Liver (tissue), 3 donors: ENCODE data around the gene OSBP2.

Source experiments
- GABPA ChIP-seq, 2 donors: IDR thresholded peaks in 1 of 2; conservative IDR thresholded peaks in 1 of 2; 2 replicates each; pipeline ENCODE4 v1.6.1; 2016; ENCODE audit warnings: antibody characterized with exemption in 2 of 2, mild to moderate bottlenecking in 1 of 2, moderate library complexity in 1 of 2
- JUND ChIP-seq, 2 donors: IDR thresholded peaks; 2 replicates each; pipeline ENCODE4 v1.6.1; 2016; ENCODE audit warnings: antibody characterized with exemption in 2 of 2
- RAD21 ChIP-seq, 2 donors: IDR thresholded peaks; 2 replicates each; pipeline ENCODE4 v1.6.1; 2016; ENCODE audit warnings: antibody characterized with exemption in 2 of 2, mild to moderate bottlenecking in 2 of 2
- RXRA ChIP-seq, 2 donors: IDR thresholded peaks; 2 replicates each; pipeline ENCODE4 v1.6.1; 2017 to 2018; ENCODE audit warnings: antibody characterized with exemption in 2 of 2, mild to moderate bottlenecking in 1 of 2
- SP1 ChIP-seq: IDR thresholded peaks from 2 replicates; pipeline ENCODE4 v1.6.1; 2018; ENCODE audit warnings: antibody characterized with exemption, mild to moderate bottlenecking
- TAF1 ChIP-seq: conservative IDR thresholded peaks from 2 replicates; pipeline ENCODE4 v1.6.1; 2016; ENCODE audit warnings: antibody characterized with exemption, mild to moderate bottlenecking
- YY1 ChIP-seq: IDR thresholded peaks from 2 replicates; pipeline ENCODE4 v1.6.1; 2016; ENCODE audit warnings: antibody characterized with exemption, mild to moderate bottlenecking
- TF ChIP-seq, protein P1 (sequence below): fragments of 150-350 bp; IDR thresholded peaks from 2 replicates; pipeline ENCODE4 v1.5.1; 2017; ENCODE audit warnings: improper control_type of control experiment, low read depth, low read length; ENCODE audit not compliant: missing input control
- TF ChIP-seq, protein P2 (sequence below): IDR thresholded peaks from 2 replicates; pipeline ENCODE4 v1.6.1; 2016; ENCODE audit warnings: antibody characterized with exemption, mild to moderate bottlenecking
- TF ChIP-seq, protein P3 (sequence below): IDR thresholded peaks from 2 replicates; pipeline ENCODE4 v1.6.1; 2016; ENCODE audit warnings: antibody characterized with exemption
- TF ChIP-seq, protein P4 (sequence below): IDR thresholded peaks from 2 replicates; pipeline ENCODE4 v1.6.1; 2016; ENCODE audit warnings: antibody characterized with exemption
- TF ChIP-seq, protein P5 (sequence below): IDR thresholded peaks from 2 replicates; pipeline ENCODE4 v1.6.1; 2016; ENCODE audit warnings: antibody characterized with exemption
- donor health status: healthy.
- donor health status: healthy.

DNA sequence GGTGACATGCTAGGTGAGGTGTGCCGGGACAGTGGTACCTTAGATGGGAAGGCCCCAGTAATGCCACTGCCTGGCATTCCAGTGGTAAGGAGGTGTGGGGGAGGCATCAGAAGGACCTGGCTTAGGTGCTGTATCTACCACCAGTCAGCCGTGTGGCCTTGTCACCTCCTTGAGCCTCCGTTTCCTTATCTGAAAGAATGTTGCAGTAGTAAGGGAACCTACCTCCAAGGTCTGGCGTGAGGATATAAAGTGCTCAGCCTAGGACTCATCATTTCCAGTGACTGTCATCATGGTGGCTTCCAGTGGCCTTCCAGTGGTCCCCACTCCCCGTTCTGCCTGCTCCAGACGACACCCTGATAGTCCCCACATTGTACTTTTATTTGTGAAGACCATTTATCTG is 20.2 kb upstream of the OSBP2 start:
- TF ChIP-seq YY1 = no peak
- TF ChIP-seq, protein P1, sequence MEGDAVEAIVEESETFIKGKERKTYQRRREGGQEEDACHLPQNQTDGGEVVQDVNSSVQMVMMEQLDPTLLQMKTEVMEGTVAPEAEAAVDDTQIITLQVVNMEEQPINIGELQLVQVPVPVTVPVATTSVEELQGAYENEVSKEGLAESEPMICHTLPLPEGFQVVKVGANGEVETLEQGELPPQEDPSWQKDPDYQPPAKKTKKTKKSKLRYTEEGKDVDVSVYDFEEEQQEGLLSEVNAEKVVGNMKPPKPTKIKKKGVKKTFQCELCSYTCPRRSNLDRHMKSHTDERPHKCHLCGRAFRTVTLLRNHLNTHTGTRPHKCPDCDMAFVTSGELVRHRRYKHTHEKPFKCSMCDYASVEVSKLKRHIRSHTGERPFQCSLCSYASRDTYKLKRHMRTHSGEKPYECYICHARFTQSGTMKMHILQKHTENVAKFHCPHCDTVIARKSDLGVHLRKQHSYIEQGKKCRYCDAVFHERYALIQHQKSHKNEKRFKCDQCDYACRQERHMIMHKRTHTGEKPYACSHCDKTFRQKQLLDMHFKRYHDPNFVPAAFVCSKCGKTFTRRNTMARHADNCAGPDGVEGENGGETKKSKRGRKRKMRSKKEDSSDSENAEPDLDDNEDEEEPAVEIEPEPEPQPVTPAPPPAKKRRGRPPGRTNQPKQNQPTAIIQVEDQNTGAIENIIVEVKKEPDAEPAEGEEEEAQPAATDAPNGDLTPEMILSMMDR = no peak
- no peak for TF ChIP-seq SP1
- no peak for TF ChIP-seq JUND (IDR thresholded peaks at IDR 0.05)
- TF ChIP-seq, protein P2, sequence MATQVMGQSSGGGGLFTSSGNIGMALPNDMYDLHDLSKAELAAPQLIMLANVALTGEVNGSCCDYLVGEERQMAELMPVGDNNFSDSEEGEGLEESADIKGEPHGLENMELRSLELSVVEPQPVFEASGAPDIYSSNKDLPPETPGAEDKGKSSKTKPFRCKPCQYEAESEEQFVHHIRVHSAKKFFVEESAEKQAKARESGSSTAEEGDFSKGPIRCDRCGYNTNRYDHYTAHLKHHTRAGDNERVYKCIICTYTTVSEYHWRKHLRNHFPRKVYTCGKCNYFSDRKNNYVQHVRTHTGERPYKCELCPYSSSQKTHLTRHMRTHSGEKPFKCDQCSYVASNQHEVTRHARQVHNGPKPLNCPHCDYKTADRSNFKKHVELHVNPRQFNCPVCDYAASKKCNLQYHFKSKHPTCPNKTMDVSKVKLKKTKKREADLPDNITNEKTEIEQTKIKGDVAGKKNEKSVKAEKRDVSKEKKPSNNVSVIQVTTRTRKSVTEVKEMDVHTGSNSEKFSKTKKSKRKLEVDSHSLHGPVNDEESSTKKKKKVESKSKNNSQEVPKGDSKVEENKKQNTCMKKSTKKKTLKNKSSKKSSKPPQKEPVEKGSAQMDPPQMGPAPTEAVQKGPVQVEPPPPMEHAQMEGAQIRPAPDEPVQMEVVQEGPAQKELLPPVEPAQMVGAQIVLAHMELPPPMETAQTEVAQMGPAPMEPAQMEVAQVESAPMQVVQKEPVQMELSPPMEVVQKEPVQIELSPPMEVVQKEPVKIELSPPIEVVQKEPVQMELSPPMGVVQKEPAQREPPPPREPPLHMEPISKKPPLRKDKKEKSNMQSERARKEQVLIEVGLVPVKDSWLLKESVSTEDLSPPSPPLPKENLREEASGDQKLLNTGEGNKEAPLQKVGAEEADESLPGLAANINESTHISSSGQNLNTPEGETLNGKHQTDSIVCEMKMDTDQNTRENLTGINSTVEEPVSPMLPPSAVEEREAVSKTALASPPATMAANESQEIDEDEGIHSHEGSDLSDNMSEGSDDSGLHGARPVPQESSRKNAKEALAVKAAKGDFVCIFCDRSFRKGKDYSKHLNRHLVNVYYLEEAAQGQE = no peak
- TF ChIP-seq, protein P3, sequence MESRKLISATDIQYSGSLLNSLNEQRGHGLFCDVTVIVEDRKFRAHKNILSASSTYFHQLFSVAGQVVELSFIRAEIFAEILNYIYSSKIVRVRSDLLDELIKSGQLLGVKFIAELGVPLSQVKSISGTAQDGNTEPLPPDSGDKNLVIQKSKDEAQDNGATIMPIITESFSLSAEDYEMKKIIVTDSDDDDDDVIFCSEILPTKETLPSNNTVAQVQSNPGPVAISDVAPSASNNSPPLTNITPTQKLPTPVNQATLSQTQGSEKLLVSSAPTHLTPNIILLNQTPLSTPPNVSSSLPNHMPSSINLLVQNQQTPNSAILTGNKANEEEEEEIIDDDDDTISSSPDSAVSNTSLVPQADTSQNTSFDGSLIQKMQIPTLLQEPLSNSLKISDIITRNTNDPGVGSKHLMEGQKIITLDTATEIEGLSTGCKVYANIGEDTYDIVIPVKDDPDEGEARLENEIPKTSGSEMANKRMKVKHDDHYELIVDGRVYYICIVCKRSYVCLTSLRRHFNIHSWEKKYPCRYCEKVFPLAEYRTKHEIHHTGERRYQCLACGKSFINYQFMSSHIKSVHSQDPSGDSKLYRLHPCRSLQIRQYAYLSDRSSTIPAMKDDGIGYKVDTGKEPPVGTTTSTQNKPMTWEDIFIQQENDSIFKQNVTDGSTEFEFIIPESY = no peak
- TF ChIP-seq GABPA (IDR thresholded peaks at IDR 0.05 in 1 of 2, conservative IDR thresholded peaks at IDR 0.05 in 1 of 2) = no peak
- no peak for TF ChIP-seq RAD21 (IDR thresholded peaks at IDR 0.05)
- TF ChIP-seq RXRA (IDR thresholded peaks at IDR 0.05) = no peak
- TF ChIP-seq, protein P4, sequence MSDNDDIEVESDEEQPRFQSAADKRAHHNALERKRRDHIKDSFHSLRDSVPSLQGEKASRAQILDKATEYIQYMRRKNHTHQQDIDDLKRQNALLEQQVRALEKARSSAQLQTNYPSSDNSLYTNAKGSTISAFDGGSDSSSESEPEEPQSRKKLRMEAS = no peak
- TF ChIP-seq, protein P5, sequence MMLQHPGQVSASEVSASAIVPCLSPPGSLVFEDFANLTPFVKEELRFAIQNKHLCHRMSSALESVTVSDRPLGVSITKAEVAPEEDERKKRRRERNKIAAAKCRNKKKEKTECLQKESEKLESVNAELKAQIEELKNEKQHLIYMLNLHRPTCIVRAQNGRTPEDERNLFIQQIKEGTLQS = no peak
- TF ChIP-seq TAF1 = no peak
